NCI-H446 treated with DMSO at 0.1 percent for 48 hours (cell line): Measurements from ENCODE around the gene CDH1.
"Not testable (repeated sequence)": the region's sequence is repeated elsewhere in the genome, so short reads cannot be mapped to it uniquely, and the experiment has no call there.

Source experiments
- DNase-seq: peaks from one replicate; lab custom pipeline; 2025; lab: John Stamatoyannopoulos, UW

The CDH1 gene

DNA sequence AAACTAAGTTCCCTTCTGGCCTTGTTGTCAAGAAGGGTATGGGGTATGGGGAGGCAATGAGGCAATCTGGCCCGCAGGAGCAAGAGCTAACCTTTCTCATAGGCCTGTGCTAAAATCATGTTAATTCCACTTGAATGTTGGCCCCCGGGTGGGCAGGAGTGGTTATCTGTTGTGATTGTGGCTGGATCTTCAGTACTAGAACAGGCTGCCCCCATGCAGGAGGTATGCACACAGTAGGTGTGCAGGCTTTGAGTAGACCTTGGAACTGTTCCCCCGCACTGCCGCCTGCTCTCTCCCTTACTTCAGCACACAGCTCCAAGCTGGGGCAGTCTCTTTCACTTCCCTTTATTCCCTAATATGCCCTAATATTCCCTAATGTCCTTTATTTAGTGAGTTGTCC is 53.9 kb downstream of the CDH1 start:
- DNase-seq: no peak

DNA sequence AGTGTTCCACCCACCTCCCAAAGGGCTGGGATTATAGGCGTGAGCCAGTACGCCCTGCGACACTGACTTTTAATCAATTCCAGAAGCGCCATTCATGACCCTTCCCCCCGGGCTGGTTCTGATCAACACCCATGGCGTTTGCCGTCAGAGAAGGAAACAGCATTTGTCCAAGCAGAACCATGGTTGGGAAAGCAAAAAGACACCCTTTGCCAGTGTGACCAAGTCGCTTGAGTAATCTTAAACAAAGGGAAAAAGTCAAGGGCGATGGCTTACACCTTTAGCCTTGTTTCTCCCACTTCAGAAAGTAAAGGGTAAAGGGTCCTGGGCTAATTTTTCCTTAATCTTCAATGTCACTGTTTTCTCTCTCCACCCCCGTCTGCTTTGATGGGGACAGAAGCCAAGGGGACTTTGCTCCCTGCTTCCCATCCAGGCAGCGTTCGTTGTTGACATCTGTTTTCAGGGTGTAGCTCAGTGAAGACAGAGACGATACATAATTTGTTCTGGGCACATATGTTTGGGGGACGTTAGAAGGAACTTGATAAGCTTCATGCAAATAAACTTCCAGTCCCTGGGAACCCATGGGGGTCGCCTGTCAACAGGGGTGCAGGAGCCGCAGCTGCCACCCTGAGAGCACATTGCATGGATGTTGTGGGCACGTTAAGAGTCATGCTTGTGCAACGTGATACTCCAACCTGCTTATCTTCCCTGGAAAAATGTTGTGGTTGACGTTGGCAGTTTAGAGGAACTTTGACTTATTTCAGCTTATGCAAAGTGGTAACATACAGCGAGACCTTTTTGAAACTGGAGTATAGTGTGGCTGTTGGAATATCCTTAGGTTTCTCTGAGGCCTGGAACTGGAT is 55.6 kb downstream of the CDH1 start:
- DNase-seq: no peak

DNA sequence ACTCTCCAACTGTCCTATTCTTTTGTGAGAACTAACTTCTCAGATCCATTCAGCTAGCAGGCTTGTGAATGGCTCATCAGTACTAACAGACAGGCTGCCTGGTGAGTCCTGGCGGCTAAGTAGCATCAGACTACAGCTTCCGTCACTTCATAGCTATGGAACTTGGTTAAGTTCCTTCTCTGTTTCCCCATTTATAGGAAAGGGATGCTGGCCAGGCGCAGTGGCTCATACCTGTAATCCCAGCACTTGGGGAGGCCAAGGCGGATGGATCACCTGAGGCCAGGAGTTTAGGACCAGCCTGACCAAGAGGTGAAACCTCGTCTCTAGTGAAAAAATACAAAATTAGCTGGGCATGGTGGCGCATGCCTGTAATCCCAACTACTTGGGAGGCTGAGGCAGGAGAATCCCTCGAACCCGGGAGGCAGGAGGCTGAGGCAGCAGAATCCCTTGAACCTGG is 56.3 kb downstream of the CDH1 start:
- DNase-seq: no peak

DNA sequence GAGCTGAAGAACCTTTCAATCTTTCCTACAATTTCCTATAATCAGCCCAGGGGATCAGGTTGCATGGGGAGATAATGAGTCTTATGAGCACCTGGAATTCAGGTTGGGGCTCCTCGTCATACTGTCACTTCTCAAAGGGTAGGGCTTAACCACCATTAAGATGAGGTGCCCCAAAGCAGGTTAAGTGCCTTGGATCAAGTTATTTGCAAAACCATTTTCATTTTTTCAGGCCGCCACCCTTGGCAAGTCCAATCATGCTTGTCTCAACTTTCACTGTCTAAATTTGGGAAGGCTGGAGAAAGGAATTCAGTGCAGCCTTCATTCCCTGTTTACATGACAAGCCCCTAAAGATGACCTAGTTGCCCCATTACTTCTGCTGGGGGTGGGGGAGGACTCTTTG is 61.3 kb downstream of the CDH1 start:
- DNase-seq: no peak

DNA sequence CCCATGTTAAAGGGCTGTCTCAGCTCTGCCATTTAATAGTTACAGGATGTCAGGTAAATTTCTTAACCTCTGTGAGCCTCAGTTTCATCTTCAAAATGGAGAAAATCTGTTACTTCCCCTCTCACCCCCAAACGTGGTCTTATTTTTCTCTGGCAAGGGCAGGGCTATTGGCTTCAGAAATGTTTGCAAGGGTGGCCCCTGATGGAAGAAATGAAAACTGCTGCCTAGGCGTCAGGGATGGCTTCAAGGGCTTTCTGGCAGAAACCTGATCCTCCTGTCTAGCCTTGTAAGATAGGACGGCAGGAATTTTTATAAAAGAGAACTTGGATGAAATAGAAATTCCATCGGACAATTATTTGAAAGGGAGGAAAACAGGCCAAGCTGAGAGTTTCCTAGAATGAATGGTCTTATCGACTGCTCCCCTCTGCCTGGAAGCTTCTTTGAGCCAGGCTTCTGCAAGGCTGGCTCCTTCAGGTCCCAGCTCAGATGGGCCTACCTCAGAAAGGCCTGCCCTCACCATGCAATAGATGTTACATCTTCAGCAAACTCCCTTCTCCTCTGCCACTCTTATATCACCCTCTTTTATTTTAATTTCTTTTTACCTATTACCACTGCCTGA is 63.3 kb downstream of the CDH1 start:
- DNase-seq: no peak

DNA sequence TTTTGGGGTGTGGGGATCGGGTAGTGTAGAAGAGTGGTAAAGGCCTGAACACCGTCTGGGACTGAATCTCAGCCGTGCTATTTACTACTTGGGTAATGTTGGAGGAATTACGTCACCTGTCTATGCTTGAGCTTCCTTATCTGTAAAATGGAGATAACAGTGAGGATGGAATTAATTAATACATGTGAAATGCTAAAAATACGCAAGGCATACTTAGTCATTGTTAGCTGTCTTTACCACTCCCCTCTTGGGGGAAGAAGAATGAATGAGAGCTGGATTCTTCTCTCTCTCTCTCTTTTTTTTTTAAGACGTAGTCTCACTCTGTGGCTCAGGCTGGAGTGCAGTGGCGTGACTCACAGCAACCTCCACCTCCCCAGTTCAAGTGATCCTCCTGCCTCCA is 65.1 kb downstream of the CDH1 start:
- DNase-seq: no peak

DNA sequence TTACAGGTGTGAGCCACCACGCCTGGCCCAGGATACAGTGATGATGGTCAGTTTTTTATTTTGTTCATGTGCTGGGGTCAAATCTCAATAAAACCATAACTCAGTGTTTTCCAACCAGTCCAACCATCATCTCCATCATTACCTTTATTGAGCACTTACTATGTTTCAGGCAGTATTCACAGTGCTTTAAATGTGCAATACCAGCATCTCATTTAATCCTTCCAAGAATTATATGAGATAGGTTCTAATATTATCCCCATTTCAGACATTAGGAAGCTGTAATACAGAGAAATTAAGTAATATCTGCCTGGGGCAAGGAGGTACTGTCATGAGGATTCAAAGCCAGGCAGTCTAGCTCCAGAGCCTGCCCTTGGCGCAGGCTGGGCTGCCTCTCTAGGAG is 69.3 kb downstream of the CDH1 start:
- no peak for DNase-seq

DNA sequence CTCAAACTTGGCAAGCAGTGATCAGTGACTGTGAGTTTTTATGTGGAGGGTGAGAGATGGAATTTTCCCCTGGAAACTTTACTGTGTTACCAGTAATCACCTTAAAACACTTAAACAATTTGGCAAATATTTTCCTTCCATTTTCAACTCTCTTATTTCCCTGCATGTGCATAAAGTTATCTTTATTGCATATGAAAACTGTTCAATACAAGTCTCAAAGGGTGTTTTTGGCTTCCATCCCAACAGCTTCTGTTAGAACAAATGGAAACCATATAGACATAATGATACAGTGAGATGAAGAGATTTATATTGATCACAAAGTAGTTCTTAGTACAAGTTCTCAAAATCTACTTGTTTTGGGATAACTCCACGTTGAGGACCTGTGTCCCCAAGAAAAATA is 69.9 kb downstream of the CDH1 start:
- DNase-seq: no peak

DNA sequence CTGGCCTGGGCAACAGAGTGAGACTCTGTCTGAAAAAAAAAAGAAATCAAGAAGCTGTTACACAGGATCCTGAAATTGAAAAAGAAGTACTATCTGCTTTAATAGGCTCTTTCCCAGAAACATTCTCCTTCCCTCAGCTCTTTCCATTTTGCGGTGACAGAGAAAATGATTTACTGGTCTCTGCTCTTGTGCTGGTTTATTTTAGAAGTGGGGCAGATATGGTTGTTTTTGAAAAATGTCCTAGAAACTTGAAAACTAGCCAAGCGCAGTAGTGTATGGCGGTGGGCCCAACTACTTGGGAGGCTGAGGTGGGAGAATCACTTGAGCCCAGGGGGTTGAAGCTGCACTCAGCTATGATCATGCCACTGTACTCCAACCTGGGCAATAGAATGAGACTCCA is 77.4 kb downstream of the CDH1 start:
- DNase-seq: no peak

DNA sequence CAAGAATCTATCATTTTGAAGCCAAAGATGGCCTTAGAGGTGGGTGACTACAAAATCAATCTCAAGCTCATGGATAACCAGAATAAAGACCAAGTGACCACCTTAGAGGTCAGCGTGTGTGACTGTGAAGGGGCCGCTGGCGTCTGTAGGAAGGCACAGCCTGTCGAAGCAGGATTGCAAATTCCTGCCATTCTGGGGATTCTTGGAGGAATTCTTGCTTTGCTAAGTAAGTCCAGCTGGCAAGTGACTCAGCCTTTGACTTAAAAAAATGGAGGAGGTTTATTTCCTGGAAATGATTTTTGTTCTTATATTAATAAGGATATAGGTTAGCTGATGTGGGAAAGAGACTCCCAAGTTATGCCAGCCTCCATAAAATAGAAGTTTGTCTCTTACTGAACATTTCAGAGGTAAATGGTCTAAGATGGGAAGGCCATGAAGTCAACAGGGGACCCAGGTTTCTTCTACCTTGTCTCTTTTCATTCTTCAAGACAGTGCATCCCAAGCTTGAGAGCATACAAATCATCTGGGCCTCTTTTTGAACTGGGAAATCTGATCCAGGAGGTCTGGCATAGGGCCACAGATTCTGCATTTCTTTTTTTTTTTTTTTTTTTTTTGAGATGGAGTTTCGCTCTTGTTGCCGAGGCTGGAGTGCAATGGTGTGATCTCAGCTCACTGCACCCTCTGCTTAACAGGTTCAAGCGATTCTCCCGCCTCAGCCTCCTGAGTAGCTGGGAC is 86.5 kb downstream of the CDH1 start:
- no peak for DNase-seq

DNA sequence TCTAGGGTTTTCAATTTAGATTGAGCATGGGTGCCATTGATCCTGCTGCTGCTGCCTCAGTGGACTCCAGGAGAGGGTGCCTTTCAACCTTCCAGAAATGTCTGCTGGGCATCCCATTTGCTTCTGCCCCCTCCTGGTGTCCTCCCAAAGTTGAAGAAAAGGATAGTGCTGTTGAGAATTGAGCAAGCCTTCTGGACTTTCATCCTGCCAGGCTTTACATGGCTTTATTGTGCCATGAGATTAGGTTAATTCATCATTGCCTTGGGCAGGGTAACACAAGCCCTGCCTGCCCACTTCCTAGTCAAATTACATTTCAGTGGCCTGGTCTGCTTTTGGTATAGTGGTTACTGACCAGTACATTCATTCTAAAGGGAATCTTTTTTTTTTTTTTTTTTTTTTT is 88.3 kb downstream of the CDH1 start:
- DNase-seq: no peak

DNA sequence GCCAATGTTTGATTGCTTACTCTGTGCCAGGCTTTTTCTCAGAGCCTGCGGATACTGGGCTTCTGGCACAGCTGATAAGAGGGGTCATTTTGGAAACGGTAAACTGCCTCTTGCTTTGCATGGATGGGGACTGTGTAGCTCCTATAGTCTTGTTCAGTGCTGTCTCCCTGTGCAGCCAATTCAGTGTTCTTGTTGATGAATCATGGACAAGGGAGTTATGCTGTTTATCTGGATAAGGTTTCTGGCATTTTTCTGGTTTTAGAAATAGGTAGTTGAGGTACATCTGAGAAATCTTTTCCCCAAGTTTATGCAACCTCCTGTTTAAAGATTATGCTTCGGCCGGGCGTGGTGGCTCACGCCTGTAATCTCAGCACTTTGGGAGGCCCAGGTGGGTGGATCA is 89.6 kb downstream of the CDH1 start:
- DNase-seq: no peak

DNA sequence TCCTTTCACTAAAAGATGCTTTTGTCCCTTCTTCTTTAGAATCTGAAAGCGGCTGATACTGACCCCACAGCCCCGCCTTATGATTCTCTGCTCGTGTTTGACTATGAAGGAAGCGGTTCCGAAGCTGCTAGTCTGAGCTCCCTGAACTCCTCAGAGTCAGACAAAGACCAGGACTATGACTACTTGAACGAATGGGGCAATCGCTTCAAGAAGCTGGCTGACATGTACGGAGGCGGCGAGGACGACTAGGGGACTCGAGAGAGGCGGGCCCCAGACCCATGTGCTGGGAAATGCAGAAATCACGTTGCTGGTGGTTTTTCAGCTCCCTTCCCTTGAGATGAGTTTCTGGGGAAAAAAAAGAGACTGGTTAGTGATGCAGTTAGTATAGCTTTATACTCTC is 96.2 kb downstream of the CDH1 start:
- DNase-seq: no peak

DNA sequence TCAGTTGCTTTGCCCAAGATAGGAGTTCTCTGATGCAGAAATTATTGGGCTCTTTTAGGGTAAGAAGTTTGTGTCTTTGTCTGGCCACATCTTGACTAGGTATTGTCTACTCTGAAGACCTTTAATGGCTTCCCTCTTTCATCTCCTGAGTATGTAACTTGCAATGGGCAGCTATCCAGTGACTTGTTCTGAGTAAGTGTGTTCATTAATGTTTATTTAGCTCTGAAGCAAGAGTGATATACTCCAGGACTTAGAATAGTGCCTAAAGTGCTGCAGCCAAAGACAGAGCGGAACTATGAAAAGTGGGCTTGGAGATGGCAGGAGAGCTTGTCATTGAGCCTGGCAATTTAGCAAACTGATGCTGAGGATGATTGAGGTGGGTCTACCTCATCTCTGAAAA is 97.5 kb downstream of the CDH1 start:
- DNase-seq: no peak

DNA sequence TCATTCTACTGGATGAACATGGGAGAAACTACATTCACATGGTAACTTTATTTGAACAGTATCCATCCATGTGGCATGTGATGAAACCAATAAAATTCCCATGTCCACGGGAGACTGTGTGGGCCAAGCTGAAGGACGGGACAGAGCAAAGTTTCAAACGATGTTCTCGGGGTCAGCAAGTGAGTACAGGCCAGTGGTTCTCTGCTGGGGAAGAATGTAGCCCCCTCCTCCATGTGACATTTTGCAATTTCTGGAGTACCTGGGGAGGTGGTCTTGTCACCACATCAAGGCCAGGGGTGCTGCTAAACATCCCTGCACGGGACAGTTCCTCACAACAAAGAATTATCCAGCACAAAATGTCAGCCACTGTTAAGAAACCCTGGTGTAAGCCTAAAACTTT is 98.9 kb downstream of the CDH1 start:
- no peak for DNase-seq

DNA sequence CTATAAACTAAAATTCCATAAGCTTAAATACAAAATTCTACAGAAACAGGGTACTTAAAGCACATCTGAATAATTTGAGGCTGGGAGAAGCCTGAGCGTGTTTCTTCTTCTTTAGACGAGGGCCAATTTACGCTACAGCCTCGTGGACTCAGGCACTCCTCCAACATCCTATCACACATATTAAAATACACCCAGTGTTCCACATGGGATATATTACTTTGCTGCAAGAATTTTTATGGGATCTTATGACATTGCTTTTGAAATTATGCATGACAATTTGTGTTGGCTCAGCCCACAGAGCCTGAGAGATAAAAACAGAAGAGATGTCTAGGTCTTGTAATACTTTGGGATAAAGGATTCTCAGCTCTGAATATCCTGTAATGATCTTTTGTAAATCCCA is 102.7 kb downstream of the CDH1 start:
- DNase-seq: no peak

DNA sequence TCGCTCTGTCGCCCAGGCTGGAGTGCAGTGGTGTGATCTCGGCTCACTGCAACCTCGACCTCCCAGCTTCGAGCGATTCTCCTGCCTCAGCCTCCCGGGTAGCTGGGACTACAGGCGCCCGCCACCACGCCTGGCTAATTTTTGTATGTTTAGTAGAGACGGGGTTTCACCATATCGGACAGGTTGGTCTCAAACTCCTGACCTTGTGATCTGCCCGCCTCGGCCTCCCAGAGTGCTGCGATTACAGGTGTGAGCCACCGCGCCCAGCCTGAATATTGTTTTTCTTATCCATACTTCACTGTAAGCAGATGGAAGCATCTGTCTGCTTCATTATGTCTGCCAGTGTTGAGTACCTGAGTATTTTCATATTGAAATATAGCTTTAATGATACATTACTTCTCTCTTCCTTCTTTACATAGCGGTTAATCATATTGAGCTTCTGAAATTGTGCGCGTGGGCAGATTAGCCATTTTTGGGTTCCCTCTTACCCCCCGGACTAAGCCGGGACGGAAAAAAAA is 105.9 kb downstream of the CDH1 start:
- not testable (repeated sequence) for DNase-seq

DNA sequence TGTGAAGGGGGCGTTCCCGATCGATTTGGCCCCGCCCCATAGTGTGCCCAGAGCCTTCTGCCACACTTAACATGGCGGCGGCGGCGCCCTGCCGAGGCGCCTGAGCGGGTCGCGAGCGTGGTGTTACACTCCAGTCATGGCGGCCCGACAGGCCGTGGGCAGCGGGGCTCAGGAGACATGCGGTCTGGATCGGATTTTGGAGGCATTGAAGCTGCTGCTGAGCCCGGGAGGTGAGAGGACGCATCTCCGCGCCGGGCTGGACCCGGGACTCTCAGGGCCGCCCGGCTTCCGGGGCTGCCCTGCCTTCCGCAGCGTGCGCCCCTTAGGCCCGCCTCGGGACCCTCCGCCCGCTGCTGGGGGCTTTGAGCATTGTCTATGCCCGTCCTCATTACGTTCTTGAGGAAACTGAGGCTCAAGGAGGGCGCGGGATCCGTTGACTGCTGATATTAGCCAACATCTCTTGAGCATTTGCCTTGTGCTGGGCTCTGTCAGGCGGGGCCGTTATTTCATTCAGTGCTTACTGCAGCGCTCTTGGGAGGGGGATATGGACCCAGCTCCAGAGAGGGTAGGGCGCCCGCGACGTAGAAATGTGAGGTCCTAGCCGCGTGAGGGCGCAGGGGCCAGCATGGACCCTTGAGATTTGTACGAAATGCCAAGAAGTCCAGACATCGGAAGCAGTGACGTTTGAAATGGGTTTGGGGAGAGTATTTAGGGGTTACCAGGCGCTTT is 106.6 kb downstream of the CDH1 start, which contains the start of gene TANGO6:
Gene TANGO6 (plus strand): TSS at position 50 of the 729 bp plus-strand sequence. CDS start 87 bp downstream, at position 137.
- peak; percentile 64 for DNase-seq

DNA sequence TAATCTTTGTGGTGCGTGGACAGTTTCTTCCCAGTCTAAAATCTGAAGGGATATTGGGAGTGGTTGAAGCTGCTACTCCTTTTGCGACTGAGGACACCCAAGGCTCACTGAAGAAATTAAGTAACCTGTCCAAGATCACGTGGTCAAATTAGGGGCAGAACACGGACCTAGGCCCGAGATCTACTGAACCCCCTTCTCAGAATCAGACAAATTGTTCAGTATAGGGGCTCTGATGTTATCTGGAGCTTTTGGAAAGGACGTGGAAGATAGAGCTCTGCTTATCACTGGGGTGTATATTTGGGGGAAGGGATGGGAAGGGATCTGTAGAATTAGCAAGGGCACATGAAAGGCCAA is 107.1 kb downstream of the CDH1 start:
- DNase-seq: no peak

DNA sequence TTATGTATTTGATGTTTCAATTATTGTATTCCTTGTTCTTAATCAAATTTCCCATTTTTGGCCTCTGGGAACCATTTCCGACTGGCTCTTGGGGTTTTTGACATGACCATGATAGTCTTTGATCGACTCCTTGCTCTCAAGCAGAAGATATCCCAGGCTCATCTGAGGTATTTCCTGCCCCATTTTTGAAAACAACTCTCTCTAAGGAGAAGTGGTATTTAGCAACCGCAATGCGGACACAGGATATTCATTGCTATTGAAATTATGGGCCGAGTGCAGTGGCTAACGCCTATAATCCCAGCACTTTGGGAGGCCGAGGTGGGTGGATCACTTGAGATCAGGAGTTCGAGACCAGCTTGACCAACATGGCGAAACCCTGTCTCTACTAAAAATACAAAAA is 111.7 kb downstream of the CDH1 start:
- DNase-seq: no peak

DNA sequence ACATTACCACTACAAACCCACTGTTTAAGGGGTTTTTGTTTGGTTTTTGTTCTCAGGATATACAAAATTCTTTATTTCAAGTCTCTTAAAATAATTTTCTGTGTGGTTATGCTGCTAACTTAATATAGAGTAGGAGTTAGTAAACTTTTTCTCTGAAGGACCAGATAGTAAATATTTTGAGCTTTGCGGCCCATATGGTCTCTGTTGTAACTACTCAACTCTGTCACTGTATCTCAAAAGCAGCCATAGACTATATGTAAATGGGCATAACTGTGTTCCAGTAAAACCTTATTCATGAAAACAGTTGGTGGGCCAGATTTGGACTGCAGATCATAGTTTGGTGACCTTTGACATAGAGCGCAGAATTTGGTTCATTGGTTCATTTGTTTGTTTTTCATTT is 113.4 kb downstream of the CDH1 start:
- DNase-seq: no peak

DNA sequence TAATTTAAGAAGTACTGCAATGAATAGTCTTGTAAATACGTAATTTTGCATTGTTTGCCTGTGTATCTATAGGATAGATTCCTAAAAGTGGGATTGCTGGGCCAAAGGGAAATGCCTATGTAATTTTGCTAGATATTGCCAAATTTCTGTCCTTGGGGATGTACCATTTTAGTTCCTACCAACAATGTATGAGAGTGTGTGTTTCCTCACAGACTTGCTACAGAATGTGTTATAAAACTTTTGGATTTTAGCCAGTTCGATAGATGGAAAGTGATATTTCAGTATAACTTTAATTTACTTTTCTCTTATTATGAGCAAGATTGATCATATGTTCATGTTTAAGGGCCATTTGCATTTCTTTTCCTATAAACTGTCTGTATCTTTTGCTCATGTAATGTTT is 114.5 kb downstream of the CDH1 start:
- DNase-seq: no peak
